Measurements from ENCODE around the gene MOSMO. TPM values are rescaled to one million over a fixed set of nuclear protein-coding genes. Genes with fewer than 3 reads are reported as not detected.

The MOSMO gene
- total and polyA plus RNA-seq, 2 donors (not counting 3 experiments of a cell fraction or from before 2014, with no cell fraction given) = 15.9 to 22.0 TPM

- Histone ChIP-seq H2AFZ (ENCODE audit: low read depth, low read length) (no peak overlapping the region), H3K79me2 (ENCODE audit: control insufficient read depth, insufficient read depth, low read length) (no peaks in the 10 kb centered on the region), H3K4me3 (replicated peaks in 1 of 3; ENCODE audit: insufficient read depth in 1 of 3, low read depth in 1 of 3, low read length in 3 of 3) (no peak overlapping the region), H3K27me3 (ENCODE audit: control insufficient read depth in 2 of 2, insufficient read depth in 2 of 2, low read length in 2 of 2) (no peaks in the 10 kb centered on the region), H3K4me2 (ENCODE audit: insufficient read depth, low read length) (no peak overlapping the region), H3K9me1 (replicated peaks; ENCODE audit: control insufficient read depth, extremely low read depth, insufficient read depth, low read length) (no peaks in the 10 kb centered on the region), H3K9me3 (replicated peaks; ENCODE audit: control insufficient read depth, insufficient read depth, low read length) (no peaks in the 10 kb centered on the region), H3K9ac (replicated peaks; ENCODE audit: extremely low read depth, insufficient read depth, low read length) (no peak overlapping the region), H4K20me1 (replicated peaks; ENCODE audit: control insufficient read depth, extremely low read depth, insufficient read depth, low read length) (no peaks in the 10 kb centered on the region), H3K4me1 (ENCODE audit: control insufficient read depth, extremely low read depth, insufficient read depth, low read length) (no peaks in the 10 kb centered on the region), H3K27ac (ENCODE audit: insufficient read depth, low read depth, low read length) (no peak overlapping the region), H3K36me3 (ENCODE audit: control insufficient read depth in 2 of 2, extremely low read depth in 1 of 2, insufficient read depth in 2 of 2, low read length in 2 of 2) (peaks cover 30 to 32% of the 10 kb centered on the region in 2 experiments)
- DNase-seq (ENCODE audit: low read depth, low spot score) = no peak
- dilution Hi-C loops (cut with MboI; ENCODE audit: extremely low pct_ligation_motif_present, low sequenced_read_pairs) (no loop called here), intact Hi-C loops (cut with micrococcal nuclease) (no loop called here)
- CTCF ChIA-PET = interaction anchor here (1.0 to 2.6 kb wide), 3 partner anchors 98 to 208 kb away, joined by 5 to 9 read pairs (median 9); no protein-coding TSS in a partner anchor
- FAIRE-seq = no peak
- POLR2A ChIA-PET = no interaction called here
- TF ChIP-seq MAX (IDR thresholded peaks at IDR 0.05; ENCODE audit: insufficient read depth, insufficient read length) (no peak), POLR2AphosphoS5 (IDR thresholded peaks at IDR 0.05; ENCODE audit: insufficient read depth, low read depth, low read length) (no peak), JUN (IDR thresholded peaks at IDR 0.05; ENCODE audit: borderline replicate concordance, insufficient read depth, insufficient read length, low read depth) (no peak), MYC (IDR thresholded peaks at IDR 0.05; ENCODE audit: low read depth, low read length) (no peak), GATA2 (IDR thresholded peaks at IDR 0.05; ENCODE audit: insufficient read depth, insufficient read length, low read depth, low read length) (no peak), EZH2 (IDR thresholded peaks at IDR 0.05; ENCODE audit: borderline replicate concordance, low read depth, low read length, severe bottlenecking) (no peak), FOS (IDR thresholded peaks at IDR 0.05; ENCODE audit: borderline replicate concordance, insufficient read depth, low read length) (no peak), CTCF (IDR thresholded peaks at IDR 0.05; ENCODE audit: extremely low read depth in 1 of 2, insufficient read depth in 1 of 2, low read depth in 1 of 2, low read length in 2 of 2) (no peak), POLR2A (IDR thresholded peaks at IDR 0.05; ENCODE audit: low read depth, low read length) (no peak)
- BruUV-seq (replicated peaks) = no TSS peak
These were observed 27.9 kb upstream of the MOSMO start for GRCh38 chr16:21980032-21980431.

Data from endothelial cell of umbilical vein (primary cell).